A673 (cell line): ENCODE measurements around the gene FBXO45.

ENCODE experiments used
- CTCF ChIP-seq: fragments of 300-800, 200-600 bp; sonication (generic); conservative IDR thresholded peaks from 2 replicates; pipeline ENCODE4 v1.5.1; 2017; ENCODE audit warnings: low read depth, mild to moderate bottlenecking, antibody characterized with exemption, low read length, moderate library complexity, mixed read lengths
- EZH2 ChIP-seq: fragments of 200-600 bp; sonication (generic); IDR thresholded peaks from 2 replicates; pipeline ENCODE4 v1.6.1; 2017; ENCODE audit warnings: borderline replicate concordance, low read depth, mild to moderate bottlenecking, mixed read lengths, antibody characterized with exemption, low read length; ENCODE audit not compliant: poor library complexity, severe bottlenecking

- TF ChIP-seq CTCF, result no peak
- no peak for TF ChIP-seq EZH2
Observed at GRCh38 chr3:196602673-196603072, 34.2 kb downstream of the FBXO45 start.
